ENCODE measurements around the gene PHF2. TPM values are rescaled to one million over a fixed set of nuclear protein-coding genes. Genes with fewer than 3 reads are reported as not detected.

Gene PHF2
- total and polyA plus RNA-seq, 9 of the 15 experiments (the other 6 are each of a cell fraction or from before 2014, with no cell fraction given) = 0.37 to 14.4 (median 8.1) TPM

- peaks cover 17% of the 10 kb centered on the region; the same call in 1 of the 2 replicates for H4K20me1 ChIP-seq (replicated peaks; ENCODE audit: control insufficient read depth, insufficient read depth, low read length)
- intact Hi-C loops (cut with micrococcal nuclease) = no loop called here
- no peak overlapping the region for H2AFZ ChIP-seq (ENCODE audit: low read depth, low read length)
- no peaks in the 10 kb centered on the region for H3K36me3 ChIP-seq (ENCODE audit: control insufficient read depth, insufficient read depth, low read length)
- ChIA-PET CTCF (ENCODE audit: low intra/inter-chr PET ratio) (no interaction called here), POLR2A (interaction anchor here (0.7 to 0.8 kb wide), 2 partner anchors 14 to 33 kb away, joined by 3 read pairs; no protein-coding TSS in a partner anchor)
- in situ Hi-C loops (cut with MboI) = no loop called here
- DNase-seq (ENCODE audit: extremely low read depth in 1 of 4, low spot score in 3 of 4) (no peak), ATAC-seq (peak; percentile 32), FAIRE-seq (peak; percentile 72)
- BruUV-seq (replicated peaks) = no TSS peak
- no peaks in the 10 kb centered on the region for H3K9me3 ChIP-seq (replicated peaks; ENCODE audit: control insufficient read depth, insufficient read depth, low read depth, low read length)
- H3K9me1 ChIP-seq (ENCODE audit: control insufficient read depth, insufficient read depth, low read length) = no peaks in the 10 kb centered on the region
- peaks cover 7% of the 10 kb centered on the region; the same call in 2 of the 3 replicates for H3K79me2 ChIP-seq (ENCODE audit: control insufficient read depth, insufficient read depth, low read length)
- H3K4me3 ChIP-seq = no peak overlapping the region
- no peaks in the 10 kb centered on the region for H3K27me3 ChIP-seq (ENCODE audit: control insufficient read depth in 2 of 2, insufficient read depth in 2 of 2, low read length in 2 of 2)
- no peak overlapping the region for H3K4me2 ChIP-seq (ENCODE audit: insufficient read depth, low read length)
- no peak overlapping the region for H3K27ac ChIP-seq (ENCODE audit: extremely low read depth, low read depth, low read length)
- WGBS (ENCODE audit: insufficient coverage, low coverage, missing lambda C conversion rate) = 52% methylated on average over 13 of the region's 17 CpGs
- peaks cover 11 to 14% of the 10 kb centered on the region in 2 experiments; a peak in 4 of 5 replicates for H3K4me1 ChIP-seq (replicated peaks in 1 of 2; ENCODE audit: control insufficient read depth in 2 of 2, insufficient read depth in 2 of 2, low read length in 2 of 2)
- TF ChIP-seq HIVEP1 (CRISPR knock-in tag; IDR thresholded peaks at IDR 0.05) (no peak), ZNF316 (IDR thresholded peaks at IDR 0.05) (peak; percentile 32), LARP7 (IDR thresholded peaks at IDR 0.05) (peak; percentile 62; the same call in 1 of the 2 replicates), ELF4 (CRISPR knock-in tag; IDR thresholded peaks at IDR 0.05) (peak; percentile 36; the same call in 1 of the 2 replicates), ZNF609 (CRISPR knock-in tag; IDR thresholded peaks at IDR 0.05; ENCODE audit: borderline replicate concordance) (no peak)
- H3K9ac ChIP-seq (ENCODE audit: insufficient read depth in 1 of 2, low read depth in 2 of 2, low read length in 2 of 2) = peak overlapping the region in 1 of 2 experiments; percentile 29; a peak in 1 of 4 replicates
These were observed 23.4 kb downstream of the PHF2 start for GRCh38 chr9:93599571-93600403.
